GM12878 (cell line): ENCODE results near the gene FETUB. TPM values are rescaled to one million over a fixed set of nuclear protein-coding genes. Genes with fewer than 3 reads are reported as not detected.
A peak's percentile ranks its signal among the peaks of the same experiment; 100 is the strongest.

Experiments used
- ATAC-seq: fragments of 200-7000 bp; cut with Tn5 transposase; 3 replicates; pipeline ENCODE4 v1.9.1; 2020; ENCODE audit warnings: mild to moderate bottlenecking, moderate library complexity
- BruUV-seq: library from RNA; stranded (reverse); fragments of 400-500 nt; replicated peaks from 2 replicates; lab custom pipeline; 2021; lab: Mats Ljungman, UMichigan
- CTCF ChIA-PET: fragments of 300-600 bp; sonication (Branson Sonifier 250); formaldehyde crosslinking; extraction: SDS; loops from one replicate; lab custom pipeline; 2021; ENCODE audit warnings: inconsistent platforms; lab: Yijun Ruan, JAX
- POLR2A ChIA-PET: fragments of 350-600 bp; formaldehyde crosslinking; extraction: SDS; loops from one replicate; lab custom pipeline; 2021; ENCODE audit warnings: inconsistent platforms; lab: Charles Lee
- RAD21 ChIA-PET: fragments of 300-600 bp; sonication (Branson Sonifier 250); formaldehyde crosslinking; loops from one replicate; lab custom pipeline; 2023; ENCODE audit warnings: antibody characterized with exemption; ENCODE audit not compliant: unreplicated experiment; lab: Charles Lee
- SMC1A ChIA-PET: fragments of 300-600 bp; sonication (Branson Sonifier 250); formaldehyde crosslinking; loops from one replicate; lab custom pipeline; 2023; ENCODE audit not compliant: unreplicated experiment, uncharacterized antibody; lab: Charles Lee
- DNase-seq: peaks from one replicate; pipeline ENCODE4 v3.0.0-alpha.2; 2011; ENCODE audit warnings: low read depth, low spot score
- FAIRE-seq: peaks from 3 replicates; lab custom pipeline; 2011; peaks lifted over from hg19 to GRCh38; lab: Jason Lieb, UNC
- H2AFZ ChIP-seq: 2 replicates; pipeline ENCODE4 v1.6.0; 2011; ENCODE audit warnings: low read depth, low read length, control low read depth; ENCODE audit not compliant: control insufficient read depth
- H3K27ac ChIP-seq: 2 replicates; pipeline ENCODE4 v1.5.1; 2011; ENCODE audit warnings: control low read depth; ENCODE audit not compliant: control insufficient read depth, insufficient read depth
- H3K27me3 ChIP-seq, 2 experiments: replicated peaks in 1 of 2; 2 replicates each; pipeline versions ENCODE4 v1.6.0 to v1.6.1; 2011; ENCODE audit warnings: low read length in 1 of 2; ENCODE audit not compliant: control insufficient read depth in 2 of 2, insufficient read depth in 2 of 2
- H3K36me3 ChIP-seq, 2 experiments: 2 replicates each; pipeline ENCODE4 v1.5.1; 2011; ENCODE audit warnings: low read length in 1 of 2; ENCODE audit not compliant: control insufficient read depth in 2 of 2, insufficient read depth in 2 of 2
- H3K4me1 ChIP-seq: 2 replicates; pipeline ENCODE4 v1.6.1; 2011; ENCODE audit warnings: mild to moderate bottlenecking, low read length, moderate library complexity, mixed read lengths; ENCODE audit not compliant: control insufficient read depth, insufficient read depth
- H3K4me2 ChIP-seq: 2 replicates; pipeline ENCODE4 v1.6.0; 2011; ENCODE audit warnings: control low read depth; ENCODE audit not compliant: control insufficient read depth, insufficient read depth
- H3K4me3 ChIP-seq: fragments of 200-600 bp; sonication (generic); 2 replicates; pipeline ENCODE4 v1.5.1; 2016
- H3K79me2 ChIP-seq: 2 replicates; pipeline ENCODE4 v1.6.0; 2011; ENCODE audit warnings: low read length; ENCODE audit not compliant: control insufficient read depth, insufficient read depth
- H3K9ac ChIP-seq: 2 replicates; pipeline ENCODE4 v1.8.0; 2011; ENCODE audit warnings: low read length, control low read depth, mixed read lengths; ENCODE audit not compliant: control insufficient read depth, insufficient read depth
- H3K9me3 ChIP-seq: replicated peaks from 3 replicates; pipeline ENCODE4 v1.5.1; 2011; ENCODE audit warnings: mild to moderate bottlenecking, low read length; ENCODE audit not compliant: control insufficient read depth, insufficient read depth
- H4K20me1 ChIP-seq: 2 replicates; pipeline ENCODE4 v1.6.0; 2011; ENCODE audit not compliant: control insufficient read depth, insufficient read depth
- ATF7 ChIP-seq: fragments of 450-650 bp; IDR thresholded peaks from 2 replicates; pipeline ENCODE4 v1.6.1; 2016; ENCODE audit warnings: low read depth, mild to moderate bottlenecking
- BACH1 ChIP-seq: fragments of 450-650 bp; IDR thresholded peaks from 2 replicates; pipeline ENCODE4 v1.6.1; 2017; ENCODE audit warnings: mild to moderate bottlenecking, borderline replicate concordance
- BRCA1 ChIP-seq: IDR thresholded peaks from 2 replicates; pipeline ENCODE4 v1.6.1; 2011; ENCODE audit warnings: low read depth, low read length, improper control_type of control experiment
- CEBPB ChIP-seq, 2 experiments: fragments of 150-350 bp in 1 of 2; IDR thresholded peaks; 2 replicates each; pipeline ENCODE4 v1.6.1; 2012 to 2014; ENCODE audit warnings: low read depth in 2 of 2, low read length in 2 of 2, borderline replicate concordance in 1 of 2, inconsistent platforms in 1 of 2
- ELK1 ChIP-seq: IDR thresholded peaks from 2 replicates; pipeline ENCODE4 v1.6.1; 2012; ENCODE audit warnings: low read depth, low read length, improper control_type of control experiment
- FOXM1 ChIP-seq: IDR thresholded peaks from 2 replicates; pipeline ENCODE4 v1.6.1; 2012; ENCODE audit warnings: low read depth, mild to moderate bottlenecking, inconsistent platforms, low read length, moderate library complexity
- HDAC2 ChIP-seq: fragments of 200-600 bp; sonication (generic); IDR thresholded peaks from 2 replicates; pipeline ENCODE4 v1.6.1; 2017
- MAX ChIP-seq: IDR thresholded peaks from 2 replicates; pipeline ENCODE4 v1.6.1; 2012; ENCODE audit warnings: low read depth, low read length, improper control_type of control experiment
- MEF2B ChIP-seq: fragments of 450-650 bp; IDR thresholded peaks from 2 replicates; pipeline ENCODE4 v1.6.1; 2018; ENCODE audit warnings: mild to moderate bottlenecking, moderate library complexity; ENCODE audit not compliant: partially characterized antibody, poor library complexity, severe bottlenecking
- NFYB ChIP-seq: IDR thresholded peaks from 2 replicates; pipeline ENCODE4 v1.6.1; 2011; ENCODE audit warnings: low read depth, mild to moderate bottlenecking, low read length, improper control_type of control experiment, moderate library complexity; ENCODE audit not compliant: insufficient read depth
- PAX5 ChIP-seq: IDR thresholded peaks from 2 replicates; pipeline ENCODE4 v1.6.1; 2011; ENCODE audit warnings: low read depth, low read length, borderline replicate concordance
- PAX8 ChIP-seq: fragments of 450-650 bp; IDR thresholded peaks from 2 replicates; pipeline ENCODE4 v1.6.1; 2017; ENCODE audit warnings: mild to moderate bottlenecking, moderate library complexity
- PBX3 ChIP-seq: IDR thresholded peaks from 2 replicates; pipeline ENCODE4 v1.6.1; 2011; ENCODE audit warnings: mild to moderate bottlenecking, low read depth, low read length, moderate library complexity; ENCODE audit not compliant: insufficient replicate concordance
- RAD21 ChIP-seq: IDR thresholded peaks from 2 replicates; pipeline ENCODE4 v1.6.1; 2011; ENCODE audit warnings: mild to moderate bottlenecking, low read depth, low read length, moderate library complexity; ENCODE audit not compliant: insufficient read depth
- RELA ChIP-seq: fragments of 450-650 bp; IDR thresholded peaks from 2 replicates; pipeline ENCODE4 v1.8.0; 2014; ENCODE audit warnings: borderline replicate concordance; ENCODE audit not compliant: partially characterized antibody
- RELB ChIP-seq: fragments of 450-650 bp; IDR thresholded peaks from 2 replicates; pipeline ENCODE4 v1.6.1; 2017; ENCODE audit warnings: low read depth, mild to moderate bottlenecking, moderate library complexity
- STAT1 ChIP-seq: fragments of 450-650 bp; conservative IDR thresholded peaks from 2 replicates; pipeline ENCODE4 v1.6.1; 2014; ENCODE audit warnings: antibody characterized with exemption, mild to moderate bottlenecking
- WRNIP1 ChIP-seq: IDR thresholded peaks from 2 replicates; pipeline ENCODE4 v1.6.1; 2011; ENCODE audit warnings: low read depth, low read length, improper control_type of control experiment, borderline replicate concordance
- ZNF207 ChIP-seq: fragments of 450-650 bp; IDR thresholded peaks from 2 replicates; pipeline ENCODE4 v1.6.1; 2014; ENCODE audit warnings: antibody characterized with exemption, mild to moderate bottlenecking, borderline replicate concordance
- WGBS: methylation state at CpG from one replicate; pipeline ENCODE4 v1.1.6; 2016; ENCODE audit warnings: low lambda C conversion rate; ENCODE audit not compliant: insufficient replicate concordance, insufficient coverage; ENCODE audit errors: missing lambda C conversion rate; 5-methylcytosine and 5-hydroxymethylcytosine counted together
- in situ Hi-C: fragments of 300-500 bp; cut with MboI; formaldehyde crosslinking; loops from 9 replicates; pipeline ENCODE4 v1.14.3; 2018; ENCODE audit warnings: mixed read lengths
- intact Hi-C: fragments of 100-400 bp; cut with micrococcal nuclease; formaldehyde crosslinking; loops from one replicate; pipeline ENCODE4 v1.14.2; 2022; ENCODE audit not compliant: unreplicated experiment
- polyA plus RNA-seq, 11 experiments: library from polyadenylated mRNA; depleted of rRNA in 4 of 11; unstranded in 6 of 11; stranded (reverse) in 5 of 11; fragments of >200 nt; fragmentation: Nextera tagmentation in 4 of 11; fragmentation: Illumina TruSeq in 1 of 11; extraction: Ambion mirVana in 4 of 11; extraction: Trizol in 1 of 11; gene quantifications; 1 replicate in 1 of 11; 2 replicates in 10 of 11; pipeline versions ENCODE4 v1.2.1 to v1.2.3, GENCODE V29; 2011 to 2016; ENCODE audit warnings: inconsistent platforms in 2 of 11, missing spikeins in 2 of 11, low read depth in 1 of 11
- total RNA-seq, 4 experiments: library from RNA; depleted of rRNA in 3 of 4; stranded (reverse); fragments of >200 nt in 3 of 4; fragmentation: Illumina TruSeq in 1 of 4; extraction: Trizol in 1 of 4; gene quantifications; 2 replicates each; pipeline versions ENCODE4 v1.2.1 to v1.2.3, GENCODE V29; 2013 to 2021

The FETUB gene
- total and polyA plus RNA-seq, 10 of the 15 experiments (the other 5 are each of a cell fraction or from before 2014, with no cell fraction given) = not detected

- TF ChIP-seq PBX3 = no peak
- TF ChIP-seq PAX5 = peak; percentile 100
- TF ChIP-seq ATF7 = no peak
- TF ChIP-seq RELA = no peak
- TF ChIP-seq NFYB = no peak
- TF ChIP-seq BACH1 = peak; percentile 34; the same call in 1 of the 2 replicates
- peak; percentile 97 for TF ChIP-seq PAX8
- no peak for TF ChIP-seq BRCA1
- TF ChIP-seq STAT1 = no peak
These were observed 13.0 kb downstream of the FETUB start (continued) for GRCh38 chr3:186653080-186653707.

- ATAC-seq = no peak
- no peak for DNase-seq
- Histone ChIP-seq H3K9me3 (no peaks in the 10 kb centered on the region), H3K27ac (no peak overlapping the region), H3K27me3 (no peaks in the 10 kb centered on the region), H3K9ac (no peak overlapping the region), H4K20me1 (no peaks in the 10 kb centered on the region), H3K79me2 (no peaks in the 10 kb centered on the region), H3K4me2 (no peak overlapping the region), H3K4me1 (peaks cover 17% of the 10 kb centered on the region), H2AFZ (no peak overlapping the region), H3K4me3 (no peak overlapping the region), H3K36me3 (no peaks in the 10 kb centered on the region)
- SMC1A ChIA-PET = interaction anchor here (0.6 to 1.3 kb wide), 3 partner anchors 39 to 114 kb away, joined by 3 to 4 read pairs (median 4); no protein-coding TSS in a partner anchor
- CTCF ChIA-PET = interaction anchor here (2.2 kb wide), 1 partner anchor 38 kb away, joined by 13 read pairs; no protein-coding TSS in a partner anchor
- 97% methylated on average over 6 of the region's 6 CpGs for WGBS
- FAIRE-seq = no peak
- RAD21 ChIA-PET = no interaction called here
- intact Hi-C loops (no loop called here), in situ Hi-C loops (no loop called here)
- POLR2A ChIA-PET = no interaction called here
- TF ChIP-seq ELK1 (no peak), WRNIP1 (no peak), HDAC2 (no peak), MEF2B (no peak), RELB (no peak), STAT1 (no peak), ZNF207 (no peak), MAX (no peak), FOXM1 (no peak), PAX5 (no peak), CEBPB (IDR thresholded peaks at IDR 0.05; ENCODE audit: borderline replicate concordance in 1 of 2, low read depth in 2 of 2, low read length in 2 of 2) (no peak), RELA (no peak), RAD21 (no peak)
- BruUV-seq = no TSS peak
These were observed 13.8 kb downstream of the FETUB start for GRCh38 chr3:186653984-186654383.
